Lung (tissue), 12 donors: ENCODE measurements around the gene SLC38A3. TPM values are rescaled to one million over a fixed set of nuclear protein-coding genes. Genes with fewer than 3 reads are reported as not detected.

ENCODE experiments used
- ATAC-seq: fragments of 200-7000 bp; cut with Tn5 transposase; one replicate; pipeline ENCODE4 v1.9.1; 2020; ENCODE audit warnings: moderate number of reproducible peaks; ENCODE audit not compliant: insufficient read depth, low FRiP score
- DNase-seq, 3 donors: peaks; one replicate each; pipeline ENCODE4 v3.0.0-alpha.2; 2013 to 2017
- H3K27ac ChIP-seq, 2 donors: one replicate each; pipeline ENCODE4 v1.5.1; 2013; ENCODE audit warnings: mild to moderate bottlenecking in 2 of 2, moderate library complexity in 2 of 2, control low read depth in 1 of 2, inconsistent platforms in 1 of 2, low read depth in 1 of 2, low read length in 1 of 2
- H3K27me3 ChIP-seq, 3 donors: one replicate each; pipeline ENCODE4 v1.5.1; 2013; ENCODE audit warnings: low read length in 2 of 3; ENCODE audit not compliant: control insufficient read depth in 3 of 3, insufficient read depth in 3 of 3
- H3K36me3 ChIP-seq, 4 donors: one replicate each; pipeline ENCODE4 v1.5.1; 2013; ENCODE audit warnings: low read length in 4 of 4, mild to moderate bottlenecking in 1 of 4, moderate library complexity in 1 of 4; ENCODE audit not compliant: control insufficient read depth in 4 of 4, insufficient read depth in 4 of 4
- H3K4me1 ChIP-seq, 5 donors: one replicate each; pipeline ENCODE4 v1.5.1; 2013; ENCODE audit warnings: low read length in 5 of 5, mild to moderate bottlenecking in 2 of 5, moderate library complexity in 1 of 5; ENCODE audit not compliant: control insufficient read depth in 5 of 5, insufficient read depth in 5 of 5
- H3K4me3 ChIP-seq: one replicate; pipeline ENCODE4 v1.5.1; 2013; ENCODE audit warnings: mild to moderate bottlenecking, control low read depth, moderate library complexity
- H3K9ac ChIP-seq, 2 donors: one replicate each; pipeline ENCODE4 v1.5.1; 2013; ENCODE audit warnings: low read length in 2 of 2, control low read depth in 1 of 2; ENCODE audit not compliant: insufficient read depth in 1 of 2
- H3K9me3 ChIP-seq, 4 donors: one replicate each; pipeline ENCODE4 v1.5.1; 2013; ENCODE audit warnings: low read length in 3 of 4, mild to moderate bottlenecking in 1 of 4, moderate library complexity in 1 of 4; ENCODE audit not compliant: control insufficient read depth in 4 of 4, insufficient read depth in 3 of 4
- CTCF ChIP-seq: IDR thresholded peaks from 2 replicates; pipeline ENCODE4 v1.5.1; 2012; ENCODE audit warnings: mild to moderate bottlenecking; ENCODE audit errors: control extremely low read depth, extremely low read depth
- WGBS, 2 donors: extraction: QIAGEN DNeasy Blood & Tissue Kit; methylation state at CpG; one replicate each; pipeline ENCODE4 v1.1.7; 2013; 5-methylcytosine and 5-hydroxymethylcytosine counted together
- polyA plus RNA-seq, 2 donors: library from polyadenylated mRNA; stranded (reverse); fragments of 200-250 nt; gene quantifications; one replicate each; pipeline ENCODE4 v1.2.1, GENCODE V29; 2013
- total RNA-seq, 2 donors: library from RNA; depleted of rRNA in 1 of 2; stranded (reverse); fragments of >200 nt in 1 of 2; gene quantifications; one replicate each; pipeline ENCODE4 v1.2.1, GENCODE V29; 2014 to 2021
- donor health status: control.
- donor health status: control.
- donor health status: Bipolar disorder and iron deficiency.
- donor health status: healthy.
- donor health status: DM: yes; HTN: yes; CAD: no.

The SLC38A3 gene
- total and polyA plus RNA-seq, 4 donors: 0.08 to 4.3 (median 0.33) TPM

DNA sequence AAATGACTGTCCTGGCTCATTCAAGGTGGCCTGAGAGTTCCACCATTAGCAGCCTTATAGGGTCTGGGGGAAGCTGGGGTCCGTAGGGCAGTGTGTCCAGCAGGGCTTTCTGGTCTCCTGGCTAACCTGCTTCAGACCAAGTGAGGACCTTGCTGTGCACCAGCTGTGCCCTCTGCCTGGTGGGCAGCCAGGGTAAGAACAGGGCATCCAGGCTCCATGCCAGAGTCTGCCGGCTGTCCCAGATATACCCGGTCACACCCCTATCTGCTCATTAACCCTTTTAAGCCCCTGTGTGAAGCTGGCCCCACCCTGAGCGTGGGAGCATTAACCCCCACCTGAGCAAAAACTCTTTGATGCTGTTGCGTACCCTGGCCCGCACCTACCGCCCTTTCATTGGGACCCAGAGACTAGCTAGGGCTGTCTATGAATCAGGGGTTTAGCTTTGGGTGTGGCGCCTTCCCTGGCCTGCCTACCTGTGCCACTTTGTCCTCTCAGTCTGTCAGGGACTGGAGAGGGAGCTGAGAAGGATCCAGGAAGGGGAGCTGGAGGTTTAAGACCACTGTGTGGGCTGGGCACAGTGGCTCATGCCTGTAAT is 32.3 kb upstream of the SLC38A3 start:
- no peaks in the 10 kb centered on the region for H3K9me3 ChIP-seq
- 73 to 83% methylated on average over 8 of the region's 8 CpGs for WGBS, 2 donors
- H3K4me3 ChIP-seq: no peak overlapping the region
- no peaks in the 10 kb centered on the region for H3K27me3 ChIP-seq
- peaks cover 0 to 35% (median 24%) of the 10 kb centered on the region in 5 donors for H3K4me1 ChIP-seq
- no peak overlapping the region for H3K9ac ChIP-seq
- DNase-seq: no peak
- ATAC-seq: no peak
- H3K36me3 ChIP-seq: peaks cover 0 to 11% (median 8%) of the 10 kb centered on the region in 4 donors
- no peak for TF ChIP-seq CTCF
- peak overlapping the region in 1 of 2 donors; percentile 74 for H3K27ac ChIP-seq

GRCh38 chr3:50173685-50174516 is 31.2 kb upstream of the SLC38A3 start:
- peaks cover 0 to 27% (median 12%) of the 10 kb centered on the region in 5 donors for H3K4me1 ChIP-seq

DNA sequence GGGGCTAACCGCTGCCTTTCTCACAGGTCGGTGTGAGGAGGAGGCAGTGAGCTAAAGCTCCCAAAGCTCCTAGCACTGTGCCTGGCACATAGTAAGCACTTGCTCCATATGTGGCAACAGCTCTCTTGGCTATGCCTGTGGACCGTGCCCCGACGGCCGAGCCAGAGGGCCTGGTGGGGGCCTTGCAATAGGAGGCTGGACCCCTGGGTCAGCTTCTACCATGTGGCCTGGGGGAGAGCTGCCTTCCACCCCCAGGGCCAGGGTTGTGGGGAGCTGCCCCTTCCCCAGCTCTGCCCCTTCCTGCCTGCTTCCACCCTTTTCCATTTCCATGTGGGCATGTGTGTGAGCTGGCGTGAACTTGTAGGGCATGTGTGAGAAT is 30.6 kb upstream of the SLC38A3 start:
- peaks cover 0 to 21% (median 9%) of the 10 kb centered on the region in 5 donors for H3K4me1 ChIP-seq
- H3K36me3 ChIP-seq: peaks cover 0 to 11% (median 8%) of the 10 kb centered on the region in 4 donors
- H3K9ac ChIP-seq: no peak overlapping the region
- no peaks in the 10 kb centered on the region for H3K27me3 ChIP-seq
- DNase-seq: no peak
- 93 to 95% methylated on average over 7 of the region's 7 CpGs for WGBS, 2 donors
- H3K4me3 ChIP-seq: no peak overlapping the region
- H3K9me3 ChIP-seq: no peaks in the 10 kb centered on the region
- no peak for TF ChIP-seq CTCF
- no peak overlapping the region for H3K27ac ChIP-seq
- no peak for ATAC-seq

More at GRCh38 chr3:50173685-50174516, 31.2 kb upstream of the SLC38A3 start:
- Histone ChIP-seq H3K9me3 (no peaks in the 10 kb centered on the region), H3K27me3 (no peaks in the 10 kb centered on the region), H3K4me3 (no peak overlapping the region), H3K36me3 (peaks cover 0 to 11% (median 8%) of the 10 kb centered on the region in 4 donors), H3K27ac (no peak overlapping the region), H3K9ac (no peak overlapping the region)
- TF ChIP-seq CTCF: no peak
- 72 to 79% methylated on average over 29 of the region's 29 CpGs for WGBS, 2 donors
- DNase-seq (no peak), ATAC-seq (no peak)
